NCI-H345 treated with DMSO at 0.1 percent for 48 hours (cell line): ENCODE data around the gene SLC41A1.
A peak's percentile ranks its signal among the peaks of the same experiment; 100 is the strongest.

Source experiments
- DNase-seq: peaks from one replicate; lab custom pipeline; 2025; ENCODE audit not compliant: unreplicated experiment; lab: John Stamatoyannopoulos, UW

SLC41A1 gene

GRCh38 chr1:205791568-205792180, 21.3 kb downstream of the SLC41A1 start:
- no peak for DNase-seq

- DNase-seq = no peak
These were observed 25.6 kb downstream of the SLC41A1 start for GRCh38 chr1:205787287-205787916.

- no peak for DNase-seq
These were observed 26.4 kb downstream of the SLC41A1 start for GRCh38 chr1:205786601-205787000.

- DNase-seq = no peak
These were observed 27.6 kb downstream of the SLC41A1 start for GRCh38 chr1:205785446-205785845.

GRCh38 chr1:205783904-205784303, 29.1 kb downstream of the SLC41A1 start:
- DNase-seq = no peak

- DNase-seq = no peak
These were observed 29.6 kb downstream of the SLC41A1 start for GRCh38 chr1:205783433-205783795.

- DNase-seq = no peak
These were observed 30.2 kb downstream of the SLC41A1 start for GRCh38 chr1:205782627-205783432.

GRCh38 chr1:205780335-205780734, 32.7 kb downstream of the SLC41A1 start:
- no peak for DNase-seq

GRCh38 chr1:205777994-205778393, 35.0 kb downstream of the SLC41A1 start:
- DNase-seq = no peak

- DNase-seq = no peak
These were observed 37.3 kb downstream of the SLC41A1 start for GRCh38 chr1:205775717-205776056.

GRCh38 chr1:205775015-205775716, 37.8 kb downstream of the SLC41A1 start, which contains the start of gene RAB29:
Gene RAB29, minus strand, starts transcription at chr1:205775482. Its CDS starts 526 bp downstream, at chr1:205774956.
- peak; percentile 65 for DNase-seq

GRCh38 chr1:205774198-205775014, 38.6 kb downstream of the SLC41A1 start:
- no peak for DNase-seq

GRCh38 chr1:205772607-205773032, 40.4 kb downstream of the SLC41A1 start:
- DNase-seq = no peak

- DNase-seq = no peak
These were observed 42.4 kb downstream of the SLC41A1 start for GRCh38 chr1:205770618-205771017.

- no peak for DNase-seq
These were observed 43.2 kb downstream of the SLC41A1 start for GRCh38 chr1:205769641-205770365.

- DNase-seq = no peak
These were observed 45.8 kb downstream of the SLC41A1 start for GRCh38 chr1:205767248-205767647.

GRCh38 chr1:205766570-205766969, 46.4 kb downstream of the SLC41A1 start:
- no peak for DNase-seq

- DNase-seq = no peak
These were observed 47.0 kb downstream of the SLC41A1 start for GRCh38 chr1:205766038-205766437.

- no peak for DNase-seq
These were observed 48.4 kb downstream of the SLC41A1 start for GRCh38 chr1:205764578-205764977.

GRCh38 chr1:205763980-205764379, 49.0 kb downstream of the SLC41A1 start:
- no peak for DNase-seq
